A549 (cell line): ENCODE data around the gene TAMM41.

Experiments used
- CTCF ChIP-seq: fragments of >200 bp; sonication (Bioruptor Twin); formaldehyde crosslinking; IDR thresholded peaks from 3 replicates; pipeline ENCODE4 v1.5.1; 2016
- EHF ChIP-seq: fragments of 250-450 bp; sonication (Bioruptor Pico); IDR thresholded peaks from 2 replicates; pipeline ENCODE4 v1.5.0; 2020; ENCODE audit warnings: mild to moderate bottlenecking
- ELK1 ChIP-seq: fragments of 150-350 bp; IDR thresholded peaks from 2 replicates; pipeline ENCODE4 v1.6.1; 2014; ENCODE audit warnings: low read depth, mild to moderate bottlenecking, low read length
- HEYL ChIP-seq: fragments of 250-450 bp; sonication (Bioruptor Pico); IDR thresholded peaks from 2 replicates; pipeline ENCODE4 v1.8.0; 2021; ENCODE audit warnings: mild to moderate bottlenecking, moderate library complexity
- KDM1A ChIP-seq: fragments of 200-600 bp; sonication (generic); IDR thresholded peaks from 2 replicates; pipeline ENCODE4 v1.6.1; 2016; ENCODE audit warnings: low read depth, mild to moderate bottlenecking
- MAX ChIP-seq: IDR thresholded peaks from 2 replicates; pipeline ENCODE4 v1.6.1; 2012
- PBX3 ChIP-seq: IDR thresholded peaks from 2 replicates; pipeline ENCODE4 v1.6.1; 2012
- POLR2A ChIP-seq: IDR thresholded peaks from 2 replicates; pipeline ENCODE4 v1.6.1; 2012; ENCODE audit warnings: mild to moderate bottlenecking, low read length
- REST ChIP-seq: fragments of 200-600 bp; sonication (generic); IDR thresholded peaks from 2 replicates; pipeline ENCODE4 v1.6.1; 2016; ENCODE audit warnings: antibody characterized with exemption, mild to moderate bottlenecking, moderate library complexity
- USF2 ChIP-seq: fragments of 450-650 bp; IDR thresholded peaks from 2 replicates; pipeline ENCODE4 v1.6.1; 2014; ENCODE audit warnings: antibody characterized with exemption
- ZNF302 ChIP-seq: fragments of 250-450 bp; sonication (Bioruptor Pico); IDR thresholded peaks from 2 replicates; pipeline ENCODE4 v1.9.0; 2021; ENCODE audit warnings: inconsistent platforms, mild to moderate bottlenecking, moderate library complexity

GRCh38 chr3:11757929-11758328 is 88.8 kb downstream of the TAMM41 start:
- TF ChIP-seq CTCF, result no peak
- TF ChIP-seq ELK1, result no peak
- no peak for TF ChIP-seq KDM1A
- no peak for TF ChIP-seq POLR2A
- TF ChIP-seq USF2, result no peak
- no peak for TF ChIP-seq PBX3
- no peak for TF ChIP-seq ZNF302 (CRISPR knock-in tag)
- TF ChIP-seq EHF (CRISPR knock-in tag), result no peak
- no peak for TF ChIP-seq REST
- no peak for TF ChIP-seq MAX
- no peak for TF ChIP-seq HEYL (CRISPR knock-in tag)
